Activated CD4-positive, alpha-beta T cell treated with anti-CD3 and anti-CD28 coated beads, Interleukin-2, Interleukin-4, amounts not matched to agents 100 ng/mL and 50 ng/mL, durations not matched to agents 16 hours and 8 hours (primary cell): ENCODE data around the gene ITFG1.
"Not testable (repeated sequence)": the region's sequence is repeated elsewhere in the genome, so short reads cannot be mapped to it uniquely, and the experiment has no call there.

ENCODE experiments used
- DNase-seq: peaks from one replicate; pipeline ENCODE4 v3.0.0-alpha.2; 2020; ENCODE audit warnings: low spot score

The ITFG1 gene

DNA sequence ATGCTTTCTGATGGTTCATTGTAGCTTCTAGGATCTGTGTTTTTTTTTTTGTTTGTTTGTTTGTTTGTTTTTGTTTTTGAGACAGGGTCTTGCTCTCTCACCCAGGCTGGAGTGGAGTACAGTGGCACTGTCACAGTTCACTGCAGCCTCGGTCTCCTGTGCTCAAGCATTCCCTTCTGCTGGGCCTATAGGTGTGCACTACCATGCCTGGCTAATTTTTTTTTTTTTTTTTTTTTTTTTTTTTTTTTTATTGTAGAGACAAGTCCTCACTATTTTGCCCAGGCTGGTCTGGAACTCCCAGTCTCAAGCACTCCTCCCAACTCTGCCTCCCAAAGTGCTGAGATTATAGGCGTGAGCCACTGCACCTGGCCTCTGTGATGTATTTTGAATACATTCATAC is 12.1 kb upstream of the ITFG1 start:
- DNase-seq, result not testable (repeated sequence)

DNA sequence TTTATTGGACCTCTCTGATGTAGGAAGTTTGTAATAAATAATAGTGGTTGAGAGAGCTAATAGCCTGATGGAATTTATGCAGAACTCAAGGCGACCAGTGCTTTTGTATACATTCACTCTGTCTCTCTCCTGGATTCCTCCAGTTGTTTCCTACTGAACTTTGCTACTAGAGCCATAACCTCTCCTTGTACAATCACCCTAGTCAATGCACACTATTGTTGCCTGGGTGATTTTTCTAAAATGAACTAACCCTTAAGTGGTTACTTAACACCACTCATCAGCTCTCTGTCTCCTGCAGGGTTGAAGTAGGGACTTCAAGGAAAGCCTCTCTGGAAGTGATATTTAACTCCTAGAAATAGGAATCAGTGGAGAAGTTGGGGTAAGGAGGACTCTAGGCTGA is 9.9 kb upstream of the ITFG1 start:
- no peak for DNase-seq

DNA sequence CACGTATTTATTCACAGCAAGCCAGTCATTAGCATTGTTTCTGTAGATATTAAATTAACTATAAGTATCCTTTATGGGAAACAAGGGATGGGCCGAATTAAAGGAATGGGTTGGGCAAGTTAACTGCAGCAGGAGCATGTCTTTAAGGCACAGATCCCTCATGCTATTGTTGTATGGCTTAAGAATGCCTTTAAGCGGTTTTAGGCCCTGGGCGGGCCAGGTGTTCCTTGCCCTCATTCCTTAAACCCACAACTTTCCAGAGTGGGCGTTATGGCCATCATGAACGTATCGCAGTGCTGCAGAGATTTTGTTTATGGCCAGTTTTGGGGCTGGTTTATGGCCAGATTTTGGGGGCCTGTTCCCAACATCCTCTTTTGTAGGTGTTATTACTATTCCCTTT is 9.3 kb upstream of the ITFG1 start:
- DNase-seq, result no peak

DNA sequence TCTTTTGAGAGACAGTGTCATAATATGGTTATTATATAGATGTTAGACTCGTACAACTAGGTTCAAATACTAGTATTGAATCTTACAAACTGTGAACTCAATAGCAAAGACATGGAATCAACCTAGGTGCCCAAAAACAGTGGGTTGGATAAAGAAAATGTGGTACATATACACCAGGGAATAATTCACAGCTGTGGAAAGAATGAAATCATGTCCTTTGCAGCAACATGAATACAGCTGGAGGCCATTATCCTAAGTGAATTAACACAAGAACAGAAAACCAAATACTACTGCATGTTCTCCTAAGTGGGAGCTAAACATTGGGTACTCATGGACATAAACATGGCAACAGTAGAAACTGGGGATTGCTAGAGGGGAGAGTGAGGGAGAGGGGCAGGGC is 8.4 kb upstream of the ITFG1 start:
- no peak for DNase-seq

DNA sequence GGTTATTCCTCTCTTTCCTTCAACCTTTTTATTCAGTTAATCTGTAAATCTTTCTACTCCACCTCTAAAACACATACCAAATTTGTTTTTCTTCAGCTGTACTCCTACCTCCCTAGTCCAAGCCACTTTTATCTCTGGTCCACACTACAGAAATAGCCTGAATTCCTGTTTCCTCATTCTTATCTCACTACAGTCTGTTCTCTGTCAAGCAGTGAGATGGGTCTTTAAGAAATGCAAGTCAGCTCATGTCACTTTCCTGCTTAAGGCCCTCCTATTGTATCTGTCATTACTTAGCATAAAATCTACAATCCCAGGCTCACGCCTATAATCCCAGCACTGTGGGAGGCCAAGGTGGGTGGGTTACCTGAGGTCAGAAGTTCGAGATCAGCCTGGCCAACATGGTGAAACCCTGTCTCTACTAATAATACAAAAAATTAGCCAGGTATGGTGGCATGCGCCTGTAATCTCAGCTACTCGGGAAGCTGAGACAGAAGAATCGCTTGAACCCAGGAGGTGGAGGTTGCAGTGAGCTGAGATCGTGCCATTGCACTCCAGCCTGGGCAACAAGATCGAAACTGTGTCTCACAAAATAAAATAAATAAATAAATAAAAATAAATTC is 7.3 kb upstream of the ITFG1 start:
- not testable (repeated sequence) for DNase-seq

GRCh38 chr16:47467501-47467900 is 6.6 kb upstream of the ITFG1 start:
- DNase-seq, result no peak

- DNase-seq, result no peak
Observed at GRCh38 chr16:47465919-47466630, 5.2 kb upstream of the ITFG1 start.

DNA sequence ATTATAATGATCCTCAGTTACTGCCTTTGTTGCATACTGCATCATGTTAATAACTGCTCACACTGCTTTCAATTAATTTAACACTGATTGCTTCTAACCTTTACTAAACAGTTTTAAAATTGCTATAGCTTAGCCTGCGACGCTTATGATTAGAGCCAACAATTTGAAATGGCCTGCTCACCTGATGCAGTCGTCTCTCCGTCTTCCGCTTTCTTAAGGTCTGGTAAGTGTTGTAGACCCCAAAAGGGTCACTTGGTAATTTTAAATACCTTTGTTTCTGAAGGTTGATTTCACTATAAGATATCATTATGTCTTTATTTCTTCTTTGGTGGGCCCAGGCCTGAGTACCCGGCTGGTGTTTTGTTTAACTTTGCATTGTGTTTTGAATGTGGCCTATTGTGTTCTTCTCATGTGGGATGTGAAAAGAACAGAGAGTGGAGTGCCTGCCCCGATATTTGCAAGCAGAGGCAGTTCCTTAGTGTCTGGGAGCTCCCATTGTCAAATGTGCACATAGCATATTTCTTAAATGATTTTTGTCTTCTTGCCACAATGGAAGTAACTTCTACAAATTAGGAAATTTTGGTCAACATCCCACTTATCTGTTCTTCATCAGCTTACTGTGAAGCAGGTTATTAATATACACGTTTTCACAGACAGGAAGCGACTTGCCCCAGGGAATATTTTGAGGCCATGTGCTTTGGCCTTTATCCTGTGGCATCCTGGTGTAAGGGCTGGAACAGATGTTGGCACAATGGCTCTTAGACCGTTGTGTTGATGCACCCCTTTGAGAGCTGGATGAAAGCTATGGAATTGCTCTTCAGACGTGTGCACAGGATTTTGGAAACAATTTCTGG is 3.1 kb upstream of the ITFG1 start:
- DNase-seq, result no peak

DNA sequence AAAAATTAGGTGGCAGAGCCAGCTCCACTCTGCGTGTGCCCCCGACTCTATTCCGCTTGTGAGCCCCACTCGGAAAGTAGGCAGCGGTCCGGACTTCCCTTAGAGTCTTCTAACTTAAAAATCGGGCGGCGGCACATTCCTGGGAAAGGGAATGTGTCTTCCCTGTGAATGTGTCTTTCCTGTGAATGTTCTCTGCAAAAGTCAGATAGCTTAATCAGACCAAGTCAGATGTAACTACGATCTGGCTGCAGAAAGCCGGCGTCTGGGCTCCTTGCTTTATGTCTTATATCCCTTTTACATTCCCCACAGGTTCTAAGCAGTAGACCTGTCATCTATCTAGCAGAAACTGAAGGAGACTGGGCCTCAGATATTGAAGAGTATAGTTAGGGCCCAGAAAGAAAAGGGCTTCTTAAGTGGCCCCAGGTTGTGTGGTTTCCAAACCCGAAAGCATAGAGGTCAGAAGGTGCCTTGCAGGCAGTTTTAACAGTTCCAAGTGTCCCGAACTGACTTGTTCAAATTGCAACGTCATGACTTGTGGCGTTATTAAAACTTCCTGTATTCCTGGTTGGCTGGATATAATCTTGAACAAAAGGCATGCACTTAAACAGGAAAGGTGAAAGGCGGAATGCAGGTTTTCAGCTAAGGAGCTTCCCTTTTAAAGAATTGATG is 869 bp upstream of the ITFG1 start:
- DNase-seq, result peak; percentile 28

DNA sequence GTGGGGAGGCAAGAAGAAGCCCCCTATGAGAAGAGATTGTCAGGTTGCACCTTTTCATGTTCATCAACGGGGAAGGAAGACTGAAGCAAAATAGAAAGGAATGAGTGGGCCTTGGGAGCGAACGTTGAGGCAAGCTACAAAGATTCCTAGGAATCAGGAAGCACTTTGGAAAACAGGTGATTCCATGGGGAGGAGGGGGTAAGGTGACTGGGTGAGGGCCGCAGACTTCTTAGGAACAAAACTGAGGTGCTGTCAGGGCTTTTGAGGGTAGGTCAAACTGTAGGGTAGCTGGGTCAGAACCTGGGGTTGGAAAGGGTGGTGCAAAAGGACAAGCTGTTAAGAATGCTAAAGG is 528 bp downstream of the ITFG1 start:
- DNase-seq, result no peak

GRCh38 chr16:47459603-47460002 is 1.3 kb downstream of the ITFG1 start:
- DNase-seq, result no peak

DNA sequence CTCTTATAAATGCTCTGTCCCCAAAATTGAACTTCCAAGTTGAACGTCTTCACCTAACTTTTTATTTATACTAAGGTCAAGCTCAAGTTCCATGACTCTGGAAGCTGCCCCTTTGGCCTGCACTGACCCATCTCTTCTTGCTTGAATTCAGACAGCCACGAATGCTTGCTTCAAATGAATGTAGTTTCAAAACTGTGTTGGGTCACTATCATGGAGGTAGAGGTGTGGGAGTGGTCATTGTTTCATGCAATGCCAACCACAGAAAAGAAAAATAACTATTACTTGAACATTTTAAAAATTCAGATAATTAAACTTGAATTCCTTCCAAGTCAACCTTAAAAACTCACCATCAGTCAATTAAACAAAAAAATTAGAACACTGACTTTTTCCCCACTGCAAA is 2.5 kb downstream of the ITFG1 start:
- DNase-seq, result no peak

DNA sequence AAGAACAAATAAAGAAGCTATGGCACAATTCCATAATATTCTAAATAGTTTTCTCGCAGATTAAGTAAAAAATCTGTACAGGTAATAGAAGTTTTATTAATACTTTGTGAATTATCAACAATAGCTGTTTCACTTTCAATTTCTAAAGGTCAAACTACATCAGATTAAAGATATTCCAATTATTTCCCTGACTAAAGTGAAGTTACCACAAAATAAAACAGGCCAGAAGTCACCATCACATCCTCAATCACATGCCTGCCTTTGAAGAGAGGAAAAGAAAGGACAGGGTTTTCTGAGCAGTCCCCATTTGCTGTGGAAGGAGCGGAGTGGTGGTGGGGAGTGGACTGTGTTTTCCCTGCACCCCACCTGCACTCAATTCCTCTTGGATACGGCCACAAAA is 11.1 kb downstream of the ITFG1 start:
- DNase-seq, result no peak

GRCh38 chr16:47448830-47449575 is 11.9 kb downstream of the ITFG1 start:
- DNase-seq, result no peak

DNA sequence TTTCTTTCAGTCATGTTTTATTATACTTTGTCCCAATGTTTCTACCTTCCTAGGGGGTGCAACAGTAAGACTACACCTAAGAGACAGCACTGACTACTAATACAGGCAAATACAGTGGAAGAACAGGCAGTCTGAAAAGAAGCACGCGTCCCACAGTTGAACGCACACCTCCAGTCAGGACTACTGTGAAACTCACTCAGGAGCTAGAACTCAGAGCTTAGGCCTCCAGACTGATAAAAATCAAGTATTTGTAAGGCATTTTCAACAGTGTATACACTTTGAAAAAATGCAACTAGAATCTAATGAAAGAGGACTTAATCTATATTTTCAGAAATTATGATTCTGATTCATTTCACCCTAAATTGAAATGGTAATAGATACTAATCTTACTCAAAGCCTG is 14.4 kb downstream of the ITFG1 start:
- no peak for DNase-seq

GRCh38 chr16:47442884-47443283 is 18.0 kb downstream of the ITFG1 start:
- not testable (repeated sequence) for DNase-seq

DNA sequence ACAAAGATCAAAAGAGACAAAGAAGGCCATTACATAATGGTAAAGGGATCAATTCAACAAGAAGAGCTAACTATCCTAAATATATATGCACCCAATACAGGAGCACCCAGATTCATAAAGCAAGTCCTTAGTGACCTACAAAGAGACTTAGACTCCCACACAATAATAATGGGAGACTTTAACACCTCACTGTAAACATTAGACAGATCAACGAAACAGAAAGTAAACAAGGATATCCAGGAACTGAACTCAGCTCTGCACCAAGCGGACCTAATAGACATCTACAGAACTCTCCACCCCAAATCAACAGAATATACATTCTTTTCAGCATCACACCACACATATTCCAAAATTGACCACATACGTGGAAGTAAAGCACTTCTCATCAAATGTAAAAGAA is 20.8 kb downstream of the ITFG1 start:
- not testable (repeated sequence) for DNase-seq

- not testable (repeated sequence) for DNase-seq
Observed at GRCh38 chr16:47434274-47434673, 26.6 kb downstream of the ITFG1 start.

DNA sequence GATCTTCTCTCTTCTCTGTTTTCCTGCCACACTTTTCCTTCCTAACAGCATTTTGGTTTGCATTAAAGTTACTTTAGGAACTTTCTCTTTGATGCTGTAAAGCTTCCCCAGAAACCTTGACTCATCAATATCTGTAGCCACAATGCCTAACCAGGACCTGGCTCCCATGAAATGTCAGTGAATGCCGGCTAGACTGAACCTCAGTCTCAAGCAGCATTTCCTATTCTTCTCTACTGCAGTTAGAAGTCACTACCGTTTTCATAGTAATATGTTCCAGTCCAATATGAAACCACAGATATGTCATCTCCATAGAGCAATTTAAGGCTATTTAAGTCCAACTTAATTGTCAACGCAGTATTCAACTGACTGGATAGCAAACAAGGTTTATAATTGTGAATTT is 28.9 kb downstream of the ITFG1 start:
- DNase-seq, result no peak

- no peak for DNase-seq
Observed at GRCh38 chr16:47426806-47427205, 34.1 kb downstream of the ITFG1 start.

- no peak for DNase-seq
Observed at GRCh38 chr16:47424846-47425245, 36.0 kb downstream of the ITFG1 start.

DNA sequence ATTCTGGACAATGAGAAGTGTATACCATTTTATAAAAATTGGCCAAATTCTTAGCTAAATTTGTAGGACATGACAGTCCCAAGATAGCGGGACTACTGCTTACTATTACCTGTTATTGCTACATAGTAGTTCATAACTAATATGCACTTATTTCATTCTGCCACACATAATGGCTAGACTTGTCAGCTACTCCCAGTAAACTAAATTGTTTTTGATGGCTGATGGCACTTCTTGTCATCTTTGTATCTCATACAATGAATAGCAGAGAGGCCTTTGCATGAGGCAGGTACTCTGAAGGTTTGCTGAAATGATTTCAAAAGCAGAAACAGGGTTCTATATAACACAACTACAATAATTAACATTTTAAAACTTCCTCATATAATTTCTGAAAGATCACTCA is 44.0 kb downstream of the ITFG1 start:
- DNase-seq, result no peak
